HG03097 (cell line): ENCODE data around the gene GPR62.
"Not testable (repeated sequence)": the region's sequence is repeated elsewhere in the genome, so short reads cannot be mapped to it uniquely, and the experiment has no call there.

ENCODE experiments used
- ATAC-seq: cut with Tn5 transposase; IDR thresholded peaks from one replicate; pipeline ENCODE4 v1.9.1; 2021; ENCODE audit not compliant: unreplicated experiment, low FRiP score

The GPR62 gene

DNA sequence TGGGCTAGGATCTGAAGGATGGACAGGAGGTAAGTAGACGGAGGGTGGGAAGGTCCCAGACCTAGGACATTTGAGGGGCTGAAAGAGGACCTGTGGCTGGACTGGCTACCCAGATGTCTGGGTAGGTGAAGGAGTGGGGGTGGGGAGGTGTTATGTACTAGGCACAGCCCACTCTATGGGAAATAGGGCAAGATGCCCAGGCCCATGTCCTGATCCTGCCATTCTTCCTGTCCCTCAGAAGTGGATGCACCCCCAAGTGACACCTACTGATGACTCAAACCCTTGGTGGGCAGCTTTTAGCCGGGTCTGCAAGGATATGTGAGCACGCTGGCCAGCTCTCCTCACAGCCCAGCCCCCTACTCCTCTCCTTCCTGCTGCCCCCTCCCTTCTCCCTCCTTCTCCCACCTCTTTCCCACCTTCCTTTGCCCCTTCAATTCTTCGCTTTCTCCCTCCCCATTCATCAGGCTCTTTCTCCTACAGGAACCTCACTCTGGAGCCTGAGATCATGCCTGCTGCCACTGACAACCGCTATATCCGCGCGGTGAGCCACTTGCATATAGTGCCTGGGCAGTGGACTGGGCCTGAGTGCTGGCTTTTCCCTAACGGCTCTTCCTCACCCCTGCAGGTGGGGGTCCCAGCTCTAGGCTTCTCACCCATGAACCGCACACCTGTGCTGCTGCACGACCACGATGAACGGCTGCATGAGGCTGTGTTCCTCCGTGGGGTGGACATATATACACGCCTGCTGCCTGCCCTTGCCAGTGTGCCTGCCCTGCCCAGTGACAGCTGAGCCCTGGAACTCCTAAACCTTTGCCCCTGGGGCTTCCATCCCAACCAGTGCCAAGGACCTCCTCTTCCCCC lies 33.3 kb downstream of the GPR62 start:
- no peak for ATAC-seq

DNA sequence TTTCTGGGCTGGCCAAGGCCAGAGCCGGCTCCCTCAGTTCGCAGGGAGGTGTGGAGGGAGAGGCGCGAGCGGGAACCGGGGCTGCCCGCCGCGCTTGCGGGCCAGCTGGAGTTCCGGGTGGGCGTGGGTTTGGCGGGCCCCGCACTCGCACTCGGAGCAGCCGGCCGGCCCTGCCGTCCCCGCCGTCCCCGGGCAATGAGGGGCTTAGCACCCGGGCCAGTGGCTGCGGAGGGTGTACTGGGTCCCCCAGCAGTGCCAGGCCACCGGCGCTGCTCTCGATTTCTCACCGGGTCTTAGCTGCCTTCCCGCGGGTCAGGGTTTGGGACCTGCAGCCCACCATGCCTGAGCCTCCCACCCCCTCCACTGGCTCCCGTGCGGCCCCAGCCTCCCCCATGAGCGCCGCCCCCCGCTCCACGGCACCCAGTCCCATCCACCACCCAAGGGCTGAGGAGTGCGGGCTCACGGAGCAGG lies 35.4 kb downstream of the GPR62 start:
- ATAC-seq: not testable (repeated sequence)

DNA sequence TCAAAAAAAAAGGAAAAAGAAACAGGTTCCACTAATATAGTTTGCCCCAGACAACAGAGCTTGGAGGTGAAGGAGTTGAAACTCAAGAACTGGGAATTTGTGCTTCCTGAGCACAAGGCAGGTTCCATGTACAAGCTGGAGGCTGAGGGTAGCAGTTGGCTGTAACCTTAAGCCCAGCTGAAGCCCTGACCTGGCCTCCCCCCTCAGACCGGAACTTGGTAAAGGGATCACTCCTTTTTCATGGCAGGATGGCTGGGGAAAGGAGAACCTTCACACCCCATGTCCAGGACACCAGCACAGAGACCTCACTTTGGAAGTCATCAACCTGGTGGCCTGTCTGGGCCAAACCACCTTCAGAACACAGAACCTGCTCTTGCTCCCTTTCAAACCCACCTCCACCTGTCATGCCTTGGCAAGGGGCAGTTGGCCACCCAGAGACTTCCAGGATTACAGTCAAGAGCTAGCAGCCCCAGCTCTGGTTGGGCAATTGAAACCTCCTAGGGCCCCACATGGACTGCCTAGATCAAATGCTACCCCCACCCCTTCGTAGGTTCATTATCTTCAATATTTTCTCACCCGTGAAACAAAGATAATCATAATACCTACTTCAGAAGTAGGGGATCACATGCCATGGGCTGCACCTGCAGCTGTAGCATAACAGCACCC lies 37.0 kb downstream of the GPR62 start:
- ATAC-seq: no peak

DNA sequence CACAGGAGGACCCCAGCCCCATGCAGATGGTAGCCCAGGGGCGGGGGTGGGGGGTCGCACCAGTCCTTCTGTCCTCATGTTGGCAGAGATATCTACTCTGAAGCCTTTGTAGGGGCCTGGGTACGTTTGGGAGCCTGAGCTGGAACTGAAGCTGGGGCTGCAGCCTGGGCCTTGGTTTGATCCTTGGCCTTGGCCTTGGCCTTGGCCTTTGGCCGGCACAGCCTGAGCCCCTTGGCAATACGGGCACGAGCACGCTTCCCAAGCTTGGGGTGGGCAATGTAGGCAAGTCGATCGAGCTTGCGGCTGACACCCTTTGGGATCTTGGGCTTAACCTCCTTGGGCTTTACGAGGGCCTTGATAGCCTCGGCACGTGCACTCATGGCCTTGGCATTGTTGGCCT lies 38.5 kb downstream of the GPR62 start:
- ATAC-seq: not testable (repeated sequence)

DNA sequence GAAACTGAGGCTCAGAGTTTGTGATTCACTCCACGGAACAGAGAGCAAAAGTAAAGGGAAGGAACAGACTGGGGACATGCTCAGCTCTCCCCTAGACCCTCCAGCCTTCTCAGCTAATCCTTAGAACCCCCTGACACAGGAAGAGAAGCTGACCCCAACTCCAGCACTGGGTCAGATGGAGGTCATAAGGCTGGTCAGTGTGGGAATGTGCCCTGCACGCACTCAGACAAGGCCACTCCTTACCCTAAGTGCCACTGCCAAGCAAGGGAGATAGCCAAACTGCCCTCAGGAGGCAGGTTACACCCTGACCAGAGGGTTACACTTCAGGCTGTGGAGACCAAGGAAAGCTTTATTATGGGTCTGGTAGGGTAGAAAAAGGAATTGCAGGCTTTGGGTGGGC lies 39.3 kb downstream of the GPR62 start:
- no peak for ATAC-seq

DNA sequence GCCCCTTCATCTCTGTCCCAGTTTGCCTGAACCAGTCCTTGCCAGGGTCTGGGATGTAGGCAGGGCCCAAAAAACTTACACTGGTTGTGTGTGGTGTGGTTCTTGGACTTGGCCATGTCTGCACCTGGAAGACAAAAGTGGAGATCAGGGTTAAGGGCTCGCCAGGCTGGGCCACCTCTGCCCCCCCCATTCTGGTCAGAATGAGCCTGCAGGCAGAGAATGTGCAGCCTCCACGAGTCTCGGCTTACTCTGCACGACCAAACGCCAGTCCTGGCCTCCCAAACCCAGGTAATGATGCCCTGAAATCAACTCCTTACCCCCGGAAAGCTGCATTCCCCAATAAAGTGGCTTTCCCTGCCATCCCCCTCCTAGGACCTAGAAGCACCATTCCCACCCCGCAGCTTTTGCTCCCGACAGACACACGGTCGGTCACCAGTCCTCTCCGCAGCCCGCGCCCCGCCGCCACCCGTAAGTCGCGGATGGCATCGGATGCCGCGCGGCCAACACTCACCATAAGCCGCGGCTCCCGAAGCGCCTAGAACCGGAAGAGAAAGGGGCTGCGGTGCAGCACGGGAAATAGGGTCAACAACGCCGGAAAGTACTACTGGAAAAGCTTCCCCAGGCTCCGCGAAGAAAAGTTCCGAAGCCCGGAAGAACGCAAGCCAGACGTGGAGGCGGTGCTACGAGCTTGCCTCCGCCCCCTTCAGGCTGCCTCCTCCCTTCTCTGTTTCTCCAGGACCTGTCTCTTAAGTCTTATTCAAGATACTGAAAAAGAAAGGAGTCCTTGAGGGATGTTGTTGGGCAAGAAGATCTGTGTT lies 40.4 kb downstream of the GPR62 start, which contains the start of gene RPL29:
Gene RPL29 (minus strand): TSS at position 550 of the 818 bp plus-strand sequence. CDS start 434 bp downstream, at position 116.
- peak; percentile 79 for ATAC-seq

DNA sequence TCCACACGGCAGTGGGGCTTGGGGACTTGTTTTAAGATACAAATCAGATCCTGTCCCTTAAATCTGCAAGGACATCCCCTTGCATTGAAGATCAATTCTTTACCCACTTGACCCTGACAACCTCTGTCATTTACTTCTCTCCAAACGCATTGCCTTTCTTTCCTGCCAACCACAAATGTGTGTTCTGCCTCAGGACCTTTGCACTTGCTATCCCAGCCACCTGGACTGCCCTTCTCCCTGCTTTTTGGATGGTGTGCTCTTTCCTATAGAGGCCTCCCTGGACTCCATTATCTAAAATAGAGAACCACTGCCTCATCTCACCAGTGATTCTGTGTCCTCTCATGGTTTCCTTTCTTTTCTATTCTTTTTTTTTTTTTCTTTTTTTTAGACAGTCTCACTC lies 42.0 kb downstream of the GPR62 start:
- ATAC-seq: no peak

DNA sequence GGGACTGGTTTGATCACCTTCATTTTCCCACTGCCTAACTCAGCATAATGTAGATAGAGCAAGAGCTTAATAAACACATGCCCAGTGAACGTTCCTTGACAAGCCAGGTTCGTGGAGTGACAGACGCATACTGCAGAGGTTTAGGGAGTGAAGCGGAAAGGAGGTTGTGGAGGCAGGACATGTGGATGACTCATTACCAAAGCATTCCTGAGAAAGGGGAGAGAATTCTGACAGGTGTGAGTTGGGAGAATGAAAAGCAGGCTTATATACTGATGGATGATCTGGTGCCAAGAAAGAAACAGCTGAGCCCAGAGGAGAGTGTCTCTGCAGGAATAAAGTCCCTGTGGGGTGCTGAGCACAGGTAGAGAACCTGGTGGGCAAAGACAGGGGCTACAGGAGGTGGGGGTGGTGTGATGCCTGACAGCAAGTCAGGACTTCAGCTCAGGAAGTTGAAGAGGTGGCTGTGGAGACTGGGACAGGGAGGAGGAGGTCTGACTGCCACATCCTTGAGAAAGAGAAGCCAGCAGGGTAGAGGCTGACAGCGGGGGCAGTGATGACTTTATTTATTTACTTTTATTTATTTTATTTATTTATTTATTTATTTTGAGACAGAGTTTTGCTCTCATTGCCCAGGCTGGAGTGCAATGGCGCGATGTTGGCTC lies 42.9 kb downstream of the GPR62 start:
- no peak for ATAC-seq

DNA sequence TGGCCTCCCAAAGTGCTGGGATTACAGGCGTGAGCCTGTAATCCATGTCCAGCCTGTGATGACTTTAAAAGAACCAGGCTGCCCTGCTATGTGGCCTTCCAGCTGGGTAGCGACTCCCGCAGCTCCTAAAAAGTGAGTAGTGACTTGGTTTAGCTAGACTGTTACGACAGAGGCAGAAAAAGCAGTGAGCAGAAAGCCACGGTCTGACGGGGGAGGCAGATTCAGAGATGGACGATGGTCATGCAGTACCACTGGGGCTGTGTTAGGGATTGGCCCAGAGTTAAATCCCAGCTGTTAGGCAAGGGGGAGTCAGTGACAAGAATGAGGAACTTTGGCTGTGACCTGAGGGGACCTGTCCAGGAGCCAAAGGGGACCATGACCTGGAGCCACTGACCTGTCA lies 43.6 kb downstream of the GPR62 start:
- no peak for ATAC-seq

DNA sequence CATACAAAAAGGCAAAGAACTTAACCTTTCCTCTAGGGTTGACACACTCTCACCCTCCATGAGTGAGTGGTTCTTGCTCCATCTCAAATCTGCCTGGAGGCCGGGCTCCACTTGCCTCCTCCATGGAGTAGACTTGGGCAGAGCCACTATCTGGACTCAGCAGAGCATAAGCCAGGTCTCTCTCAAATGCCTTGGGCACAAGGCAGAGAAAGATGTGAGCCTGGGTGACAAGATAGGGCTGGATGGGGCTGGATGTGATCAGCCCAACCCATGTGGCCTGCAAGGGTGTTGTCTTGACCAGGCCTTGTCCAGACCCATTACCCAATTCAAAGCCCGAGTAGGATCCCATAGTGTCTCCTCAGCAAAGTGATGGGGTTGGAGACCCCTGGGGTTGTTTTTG lies 44.7 kb downstream of the GPR62 start:
- no peak for ATAC-seq

DNA sequence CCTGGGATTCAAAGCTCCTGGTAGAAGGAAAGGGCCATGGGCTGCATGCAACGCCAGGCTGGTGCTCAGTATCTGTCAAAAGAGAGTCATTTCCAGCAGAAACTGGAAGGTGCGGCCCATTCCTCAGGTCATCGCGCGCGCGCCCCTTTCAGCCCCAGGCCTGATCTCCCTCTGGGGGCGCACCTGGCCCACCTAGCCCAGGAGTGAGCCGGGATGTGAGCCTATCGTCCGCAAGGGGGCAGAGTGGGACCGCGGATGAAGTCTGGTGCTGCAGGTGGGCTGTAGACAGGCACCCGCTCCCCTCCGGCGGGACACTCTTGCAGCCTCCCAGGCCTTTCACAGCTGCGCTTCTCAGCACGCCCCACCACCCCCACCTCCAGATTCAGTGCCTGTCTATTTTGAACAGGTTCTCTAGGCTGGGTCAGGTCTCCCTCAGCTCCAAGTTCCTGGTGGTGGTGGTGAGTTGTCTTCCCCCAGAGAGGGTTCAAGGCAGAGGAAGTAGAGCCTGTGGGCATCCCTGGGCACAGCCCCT lies 46.3 kb downstream of the GPR62 start:
- peak; percentile 76 for ATAC-seq

DNA sequence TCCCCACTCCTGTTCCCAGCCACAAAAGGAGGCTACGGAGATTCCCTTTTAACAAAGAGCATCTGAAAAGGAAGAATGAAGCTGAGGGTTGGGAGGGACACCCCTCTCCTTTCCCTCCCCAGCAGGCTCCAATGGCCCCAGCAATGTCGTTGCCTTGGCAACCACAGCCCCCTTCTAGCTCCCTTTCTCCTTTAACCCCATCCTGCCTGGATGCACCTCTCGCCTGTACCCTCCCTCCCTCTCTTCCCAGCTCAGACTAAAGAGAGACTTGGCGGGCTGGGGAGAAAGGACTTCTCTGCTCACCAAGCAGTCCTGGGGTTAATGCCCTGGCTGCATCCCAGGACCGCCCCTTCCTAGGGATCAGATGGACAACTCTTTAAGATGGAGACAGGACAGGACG lies 47.6 kb downstream of the GPR62 start:
- ATAC-seq: no peak

DNA sequence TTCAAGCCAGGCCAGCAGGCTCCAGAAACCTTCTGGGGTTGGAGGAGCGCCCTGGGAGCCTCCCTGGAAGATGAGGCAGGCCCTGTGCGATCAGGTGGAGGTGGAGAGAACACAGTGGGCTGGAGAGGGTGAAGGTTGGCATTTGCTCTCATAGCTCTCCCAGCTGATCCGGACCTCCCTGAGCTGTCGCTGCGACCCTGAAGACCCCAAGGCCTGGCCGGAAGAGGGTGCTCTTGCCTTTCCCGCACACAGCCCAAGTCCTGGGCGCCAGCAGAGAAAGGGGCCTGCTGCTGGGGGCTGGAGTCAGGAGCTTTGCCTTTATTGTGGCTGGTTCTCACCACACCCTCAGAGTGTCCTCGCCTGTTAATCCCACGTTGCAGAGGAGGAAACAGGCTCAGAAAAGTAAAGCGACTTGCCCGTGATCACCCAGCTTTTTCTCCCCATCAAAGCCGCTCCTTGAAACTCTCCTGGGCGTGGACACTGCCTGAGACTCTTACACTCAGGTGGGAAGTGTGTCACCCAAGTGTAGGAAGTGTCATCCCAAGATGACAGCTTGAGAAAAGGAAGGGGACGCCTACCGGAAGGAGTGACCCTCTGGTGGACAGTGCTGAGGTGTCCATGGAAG lies 49.1 kb downstream of the GPR62 start:
- no peak for ATAC-seq

DNA sequence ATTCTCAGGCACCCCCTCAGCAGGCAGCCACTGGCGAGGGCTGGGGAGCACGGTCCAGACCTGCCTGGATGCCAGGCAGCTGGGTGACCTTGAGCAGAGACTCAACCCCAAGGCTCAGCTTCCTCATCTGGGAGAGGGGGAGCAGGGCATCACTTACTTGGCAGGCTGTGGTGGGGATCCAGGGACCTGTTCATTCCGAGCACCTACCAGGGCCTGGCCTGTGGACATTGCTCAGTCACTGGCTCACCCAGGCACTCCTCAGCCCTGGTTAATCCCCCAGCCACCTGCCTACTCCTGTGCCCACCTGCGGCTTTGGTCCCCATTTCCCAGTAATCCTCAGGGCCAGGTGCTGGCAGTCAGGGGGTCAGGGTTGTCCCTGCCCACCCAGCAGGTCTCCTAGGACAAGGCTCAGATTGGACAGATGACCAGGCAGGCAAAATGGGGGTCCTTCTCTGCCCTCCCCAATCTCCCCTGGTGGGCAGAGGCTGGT lies 49.8 kb downstream of the GPR62 start:
- no peak for ATAC-seq

DNA sequence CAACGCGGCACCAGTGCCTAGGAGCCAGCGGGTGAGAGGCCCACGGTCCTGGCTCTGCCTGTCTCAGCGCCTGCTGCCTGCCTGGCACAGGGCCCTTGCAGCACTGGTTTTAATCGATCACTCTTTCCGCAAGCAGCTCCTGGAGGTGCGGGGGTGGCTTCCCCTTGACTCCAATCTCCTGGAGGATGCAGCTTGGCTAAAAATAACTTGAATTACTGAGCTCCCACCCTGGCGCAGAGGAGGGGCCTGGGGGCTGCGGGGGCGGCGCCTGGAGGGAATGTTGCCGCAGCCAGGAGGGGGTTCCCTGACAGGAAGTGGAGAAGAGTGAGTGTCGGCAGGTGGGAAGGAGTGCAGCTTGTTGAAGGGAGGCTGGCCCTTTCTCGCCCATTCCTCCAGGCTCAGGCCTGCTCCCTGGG lies 50.4 kb downstream of the GPR62 start:
- ATAC-seq: no peak

DNA sequence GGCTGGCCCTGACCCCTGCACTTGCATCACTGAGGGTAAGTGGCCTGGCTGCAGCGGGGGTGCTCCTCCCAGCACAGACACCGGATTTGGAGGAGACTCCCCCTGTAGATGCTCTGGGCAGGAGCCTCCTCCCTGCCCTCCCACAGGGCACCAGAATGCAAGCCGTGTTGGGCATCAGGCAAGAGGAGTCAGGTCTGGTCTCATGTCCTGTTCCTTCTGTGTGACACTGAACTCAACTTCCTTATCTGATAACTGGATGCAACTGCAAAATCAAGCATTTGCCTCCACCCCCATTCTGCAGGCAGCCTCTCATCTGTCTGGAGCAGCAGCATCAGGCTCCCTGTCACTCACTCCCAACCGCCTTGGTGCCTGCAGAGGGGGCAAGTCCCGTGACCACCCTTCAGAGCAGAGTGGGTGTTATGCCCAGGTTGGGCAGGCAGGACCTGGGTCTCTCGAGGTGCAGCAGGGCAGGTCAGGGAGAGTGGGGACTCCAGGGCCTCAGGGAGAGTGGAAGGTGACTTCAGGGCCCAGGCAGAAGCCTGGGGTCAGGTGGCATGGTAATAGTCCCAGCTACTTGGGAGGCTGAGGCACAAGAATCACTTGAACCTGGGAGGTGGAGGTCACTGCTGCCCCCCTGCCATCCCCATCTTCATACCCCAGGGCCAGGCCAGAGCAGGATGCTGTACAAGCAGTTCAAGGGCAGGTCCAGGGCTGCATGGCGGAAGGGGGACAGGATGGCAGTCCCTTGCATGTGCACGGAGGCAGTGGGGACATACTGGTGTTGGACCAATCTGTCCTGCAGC lies 51.0 kb downstream of the GPR62 start:
- no peak for ATAC-seq

DNA sequence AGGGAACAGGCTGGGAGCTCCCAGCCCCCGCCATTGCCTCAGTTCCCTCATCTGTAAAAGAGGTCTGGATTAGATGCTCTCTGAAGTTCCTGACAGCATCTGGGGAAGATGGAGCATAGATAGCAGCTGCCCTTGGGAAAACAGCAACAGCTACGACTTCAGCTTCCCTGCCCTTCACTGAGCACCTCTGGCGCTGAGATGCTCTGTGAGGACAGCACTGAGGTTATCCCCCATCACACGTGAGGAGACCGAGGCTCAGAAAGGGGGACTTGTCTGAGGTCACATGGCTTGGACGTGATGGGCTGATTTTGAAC lies 51.6 kb downstream of the GPR62 start:
- ATAC-seq: no peak
